GM19023 (cell line): ENCODE measurements around the gene CCN5.
"Not testable (repeated sequence)": the region's sequence is repeated elsewhere in the genome, so short reads cannot be mapped to it uniquely, and the experiment has no call there.

Source experiments
- ATAC-seq: cut with Tn5 transposase; IDR thresholded peaks from one replicate; pipeline ENCODE4 v1.9.1; 2021; ENCODE audit warnings: mild to moderate bottlenecking, moderate library complexity; ENCODE audit not compliant: unreplicated experiment

CCN5 gene

DNA sequence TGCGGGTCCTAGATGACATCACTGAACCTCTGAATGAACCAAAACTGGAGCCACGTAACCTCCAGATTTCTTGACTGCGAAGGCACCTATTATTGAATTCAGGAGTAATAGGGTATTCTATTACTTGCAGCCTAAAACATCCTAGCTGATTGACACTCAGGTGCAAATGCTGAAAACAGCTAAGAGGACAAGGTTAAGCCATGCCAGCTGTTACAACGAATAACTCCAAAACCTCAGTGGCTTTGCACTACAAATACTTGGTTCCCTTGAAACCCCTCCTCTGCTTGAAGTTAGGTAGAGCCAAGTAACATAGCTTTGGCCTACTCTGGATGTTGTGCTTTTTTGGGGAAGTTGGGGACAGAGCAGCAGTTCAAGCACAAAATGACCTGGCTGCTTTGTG is 21.0 kb upstream of the CCN5 start:
- ATAC-seq = no peak

DNA sequence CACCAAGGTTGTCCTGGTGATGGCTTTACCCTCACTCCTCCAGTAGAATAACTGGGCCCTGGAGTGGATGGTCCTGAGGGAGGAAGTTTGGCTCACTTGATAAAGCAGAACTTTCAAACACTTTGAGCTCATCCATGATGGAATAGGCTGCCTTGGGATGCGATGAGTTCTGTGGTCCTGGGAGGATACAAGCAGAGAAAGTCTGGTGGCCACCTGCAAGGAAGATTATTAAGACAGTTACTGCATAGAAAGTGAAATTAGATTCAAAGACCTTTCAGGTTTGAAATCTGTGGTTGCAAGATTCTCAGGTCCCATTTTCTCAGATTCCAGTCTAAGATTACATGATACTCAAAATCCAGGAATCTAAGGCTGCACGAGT is 19.9 kb upstream of the CCN5 start:
- ATAC-seq = no peak

DNA sequence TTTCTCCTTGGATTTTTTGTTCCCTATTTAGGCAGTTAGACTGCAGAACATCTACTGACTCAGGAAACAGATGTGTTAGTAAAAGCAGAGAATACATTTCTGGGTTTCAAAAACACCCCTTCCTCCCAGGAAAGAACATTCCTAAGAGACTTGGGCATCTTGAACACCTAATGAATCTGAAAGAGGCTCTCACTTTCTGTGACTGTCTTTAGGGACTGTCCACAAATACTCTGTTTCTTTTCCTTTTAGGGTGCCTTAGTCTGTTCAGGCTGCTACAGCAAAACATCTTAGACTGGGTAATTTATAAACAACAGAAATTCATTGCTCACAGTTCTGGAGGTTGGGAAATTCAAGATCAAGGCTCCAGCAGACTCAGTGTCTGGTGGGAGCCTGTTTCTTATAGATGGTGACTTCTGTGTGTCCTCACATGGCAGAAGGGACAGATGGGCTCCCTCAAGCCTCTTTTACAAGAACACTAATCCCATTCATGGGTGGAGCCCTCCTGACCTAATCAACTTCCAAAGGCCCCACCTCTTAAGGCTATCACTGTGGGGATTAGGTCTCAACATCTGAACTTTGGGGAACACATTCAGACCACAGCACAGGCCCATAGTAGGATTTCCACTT is 19.4 kb upstream of the CCN5 start:
- no peak for ATAC-seq

- no peak for ATAC-seq
Observed at GRCh38 chr20:44696315-44696714, 18.9 kb upstream of the CCN5 start.

DNA sequence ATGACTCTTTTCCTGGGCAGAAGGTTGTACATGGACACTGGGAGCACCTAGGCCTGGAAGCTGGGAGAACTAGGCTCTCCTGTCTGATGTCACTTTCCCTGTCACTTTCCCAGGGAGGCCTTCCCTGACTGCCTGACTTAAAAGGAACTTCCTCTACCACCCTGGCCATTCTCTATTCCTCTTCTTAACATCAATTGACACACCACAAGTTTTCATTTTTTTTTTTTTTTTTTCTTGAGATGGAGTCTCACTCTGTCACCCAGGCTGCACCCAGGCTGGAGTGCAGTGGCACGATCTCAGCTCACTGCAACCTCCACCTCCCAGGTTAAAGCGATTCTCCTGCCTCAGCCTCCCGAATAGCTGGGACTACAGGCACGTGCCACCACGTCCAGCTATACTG is 18.1 kb upstream of the CCN5 start:
- ATAC-seq = not testable (repeated sequence)

GRCh38 chr20:44698351-44698750 is 16.8 kb upstream of the CCN5 start:
- ATAC-seq = no peak

DNA sequence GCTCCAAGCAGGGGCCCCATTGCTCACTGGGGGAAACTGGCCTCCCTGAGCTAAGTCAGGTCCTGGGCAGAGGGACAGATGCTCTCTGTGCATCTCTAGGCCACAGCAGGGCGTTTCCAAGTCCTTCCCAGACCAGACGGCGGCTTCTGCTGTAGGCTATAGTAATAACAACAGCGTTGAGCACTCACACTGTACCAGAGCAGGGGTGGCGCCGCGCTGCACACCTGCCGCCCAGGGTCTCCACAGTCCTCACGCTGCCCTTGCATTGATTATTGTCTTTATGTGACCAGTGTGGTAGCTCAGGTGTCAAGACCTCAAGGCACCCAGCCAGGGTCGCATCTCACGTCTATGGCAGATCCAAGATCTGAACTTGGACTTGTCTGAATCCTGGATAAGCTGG is 14.9 kb upstream of the CCN5 start:
- no peak for ATAC-seq

DNA sequence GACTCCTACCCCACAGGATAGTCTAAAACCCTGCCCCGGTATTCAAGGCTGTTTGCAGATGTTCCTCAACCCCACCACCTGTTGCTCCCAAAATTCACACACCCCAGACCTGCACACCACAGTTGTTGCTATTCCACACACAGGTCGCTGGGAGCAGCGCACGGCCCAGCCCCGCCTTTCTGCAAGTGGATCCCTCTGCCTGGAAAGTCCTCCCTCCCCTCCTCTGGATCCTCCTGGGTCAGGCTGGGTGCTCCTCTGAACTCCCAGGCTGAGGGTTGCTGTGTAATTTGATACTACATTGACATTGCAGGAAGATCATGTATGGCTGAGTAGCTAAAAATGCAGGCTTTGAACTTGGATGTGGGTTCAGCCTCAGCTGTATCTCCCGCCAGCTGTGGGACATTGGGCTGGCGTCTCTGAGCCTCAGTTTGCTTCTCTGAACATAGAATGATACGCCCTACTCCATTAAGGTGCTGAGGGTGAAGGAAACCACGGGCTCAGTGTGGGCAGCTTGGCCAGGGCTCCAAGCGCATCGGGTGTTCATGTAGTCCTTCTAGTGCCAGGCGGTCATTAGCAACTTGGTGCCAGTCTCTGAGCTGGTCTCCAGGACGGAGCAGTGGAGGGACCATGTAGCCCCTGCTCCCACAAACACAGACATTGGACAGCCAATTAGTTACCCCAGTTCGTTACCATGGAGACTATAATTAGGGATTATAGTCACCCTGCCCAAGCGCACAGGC is 13.9 kb upstream of the CCN5 start:
- no peak for ATAC-seq

DNA sequence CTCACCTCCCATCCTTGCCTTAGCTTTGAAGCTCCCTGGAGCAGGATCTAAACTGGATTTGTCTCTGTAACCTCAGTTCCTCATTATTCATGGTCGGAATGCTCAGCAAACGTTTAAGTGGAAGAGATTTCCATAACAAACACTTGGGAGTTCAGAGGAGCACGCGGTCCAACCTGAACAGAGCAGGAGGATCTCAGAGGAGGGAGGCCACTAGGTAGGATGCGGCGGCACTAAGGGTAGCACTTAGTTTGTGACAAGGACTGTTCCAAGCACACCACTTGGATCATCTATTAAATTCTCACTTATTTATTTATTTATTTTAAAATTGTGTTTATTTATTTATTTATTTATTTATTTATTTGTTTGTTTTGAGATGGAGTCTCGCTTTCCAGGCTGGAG is 13.3 kb upstream of the CCN5 start:
- ATAC-seq = no peak

GRCh38 chr20:44702776-44703175 is 12.4 kb upstream of the CCN5 start:
- ATAC-seq = no peak

DNA sequence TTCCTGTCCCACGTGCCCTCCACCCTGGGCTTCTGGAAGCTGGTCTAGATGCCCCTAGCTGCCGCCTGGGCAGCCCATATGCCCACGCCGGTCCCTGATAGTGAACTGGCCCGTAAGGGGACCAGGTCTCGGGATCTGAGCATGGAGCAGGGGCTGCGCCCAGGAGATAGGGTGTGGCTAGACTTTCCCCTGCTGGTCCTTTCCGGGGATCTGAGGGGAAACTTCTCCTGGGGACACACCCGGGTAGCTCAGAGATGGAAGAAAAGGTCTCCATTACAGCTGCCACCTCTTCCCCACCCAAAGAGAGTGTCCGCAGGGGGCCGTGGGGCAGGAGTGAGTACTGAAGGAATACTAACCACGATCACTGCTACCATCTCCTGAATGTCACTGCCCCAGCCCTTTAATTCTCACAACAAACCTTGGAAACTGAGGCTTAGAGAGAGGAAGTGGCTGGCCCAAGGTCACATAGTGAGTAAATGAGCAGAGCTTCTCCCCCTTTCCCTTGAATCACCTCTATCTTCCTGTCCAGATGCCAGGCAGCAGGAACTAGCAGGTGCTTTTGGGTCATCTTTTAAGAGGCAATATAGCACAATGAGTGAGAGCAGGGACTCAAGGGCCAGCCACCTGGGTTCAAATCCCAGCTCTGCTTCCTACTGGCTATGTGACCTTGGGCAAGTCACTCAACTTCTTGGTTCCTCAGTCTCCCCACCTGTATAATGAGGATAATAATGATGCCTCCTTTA is 11.8 kb upstream of the CCN5 start:
- ATAC-seq = no peak

GRCh38 chr20:44703956-44704488 is 11.1 kb upstream of the CCN5 start:
- ATAC-seq = no peak

DNA sequence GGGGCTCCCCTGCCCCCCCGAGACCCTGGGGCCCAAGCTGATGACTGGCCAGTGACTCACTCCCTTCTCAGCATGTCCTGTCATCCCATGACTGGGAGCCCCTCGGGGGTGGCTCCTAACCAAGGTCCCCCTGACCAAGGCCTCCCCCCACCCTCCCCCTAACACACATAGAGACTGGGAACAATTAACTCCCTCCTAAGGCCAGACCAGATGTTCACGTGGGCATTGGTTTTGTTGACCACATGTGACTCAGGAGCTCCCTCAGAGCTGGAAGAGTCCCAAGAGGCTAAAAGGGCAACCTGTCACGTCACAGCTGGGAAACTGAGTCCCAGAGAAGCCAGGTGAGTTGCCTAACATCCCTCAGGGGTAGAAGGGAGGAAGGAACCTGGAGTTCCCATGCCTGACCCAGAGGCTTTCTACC is 10.6 kb upstream of the CCN5 start:
- ATAC-seq = no peak

DNA sequence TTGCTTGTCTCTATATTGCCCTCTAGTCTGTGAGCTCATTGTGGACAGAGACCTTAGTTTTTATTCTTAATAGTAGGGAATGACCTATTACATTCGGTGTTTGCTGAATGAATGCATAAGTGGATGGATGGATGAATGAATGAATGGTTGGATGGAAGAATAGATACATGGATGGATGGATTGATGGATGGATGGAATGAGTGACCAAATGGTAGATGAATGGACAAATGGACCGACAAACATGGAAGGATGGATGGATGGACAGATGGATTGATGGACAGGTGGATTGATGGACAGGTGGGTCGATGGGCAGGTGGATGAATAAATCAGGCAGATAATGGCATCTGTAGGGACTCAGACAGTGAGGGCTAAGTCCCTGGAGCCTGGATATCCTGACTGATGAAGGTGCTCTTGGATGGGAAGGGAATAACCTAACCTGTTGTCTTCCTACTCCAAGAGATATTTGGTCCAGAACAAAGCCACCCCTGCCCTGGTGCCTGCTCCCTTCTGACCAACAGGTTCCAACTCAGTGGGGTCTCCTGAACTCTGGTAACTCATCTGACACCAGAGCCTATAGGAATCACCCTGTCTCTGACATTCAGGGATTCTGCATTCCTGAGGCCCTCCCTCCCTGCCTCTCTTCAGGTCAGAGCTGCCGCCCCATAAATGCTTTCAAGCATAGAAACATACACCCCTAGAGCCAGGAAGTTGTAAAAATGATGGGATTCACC is 9.6 kb upstream of the CCN5 start:
- no peak for ATAC-seq

- ATAC-seq = no peak
Observed at GRCh38 chr20:44706301-44707017, 8.7 kb upstream of the CCN5 start.

DNA sequence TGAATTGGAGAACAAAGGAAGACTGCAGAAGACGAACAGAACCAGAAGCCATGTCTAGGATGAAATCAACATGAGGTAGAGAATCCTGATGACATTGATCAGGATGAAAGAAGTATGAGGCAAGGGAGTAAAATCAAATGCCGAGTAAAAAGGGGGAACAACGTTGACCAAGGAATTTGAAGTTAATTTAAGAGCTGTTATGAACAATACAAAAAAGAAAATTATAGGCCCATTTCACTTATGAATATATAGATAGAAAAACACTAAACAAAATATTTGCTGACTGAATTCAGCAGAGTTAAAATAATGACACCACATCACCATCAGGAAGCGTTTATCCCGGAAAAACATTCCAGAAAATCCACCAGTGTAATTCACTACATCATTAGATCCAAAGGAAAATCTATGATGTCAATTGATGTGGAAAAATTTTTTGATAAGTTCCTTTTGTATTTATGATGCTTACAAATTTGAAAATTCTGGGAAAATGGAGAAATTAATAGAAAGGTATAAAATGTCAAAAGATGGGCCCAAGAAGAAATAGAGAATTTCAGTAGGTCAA is 8.1 kb upstream of the CCN5 start:
- ATAC-seq = no peak

DNA sequence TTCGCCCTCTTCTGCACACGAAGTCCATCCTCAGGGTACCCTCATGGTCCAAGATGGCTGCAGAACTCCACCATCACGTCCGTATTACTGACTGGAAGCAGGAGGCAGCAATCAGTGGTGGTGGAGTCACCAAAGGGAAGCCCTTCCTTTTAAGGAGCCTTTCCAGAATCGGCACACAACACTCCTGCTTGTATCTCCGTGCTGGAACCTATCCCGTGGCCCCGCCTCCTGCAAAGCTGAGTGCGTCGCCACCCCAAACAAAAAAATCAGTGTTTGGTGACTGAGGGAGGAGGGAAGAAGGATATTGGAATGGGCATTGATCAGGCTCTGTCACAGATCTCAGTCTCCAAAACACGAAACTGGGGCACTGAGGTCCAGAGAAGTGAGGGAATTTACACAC is 5.8 kb upstream of the CCN5 start:
- ATAC-seq = no peak

GRCh38 chr20:44709797-44710196 is 5.4 kb upstream of the CCN5 start:
- ATAC-seq = no peak

- no peak for ATAC-seq
Observed at GRCh38 chr20:44711237-44711636, 3.9 kb upstream of the CCN5 start.

DNA sequence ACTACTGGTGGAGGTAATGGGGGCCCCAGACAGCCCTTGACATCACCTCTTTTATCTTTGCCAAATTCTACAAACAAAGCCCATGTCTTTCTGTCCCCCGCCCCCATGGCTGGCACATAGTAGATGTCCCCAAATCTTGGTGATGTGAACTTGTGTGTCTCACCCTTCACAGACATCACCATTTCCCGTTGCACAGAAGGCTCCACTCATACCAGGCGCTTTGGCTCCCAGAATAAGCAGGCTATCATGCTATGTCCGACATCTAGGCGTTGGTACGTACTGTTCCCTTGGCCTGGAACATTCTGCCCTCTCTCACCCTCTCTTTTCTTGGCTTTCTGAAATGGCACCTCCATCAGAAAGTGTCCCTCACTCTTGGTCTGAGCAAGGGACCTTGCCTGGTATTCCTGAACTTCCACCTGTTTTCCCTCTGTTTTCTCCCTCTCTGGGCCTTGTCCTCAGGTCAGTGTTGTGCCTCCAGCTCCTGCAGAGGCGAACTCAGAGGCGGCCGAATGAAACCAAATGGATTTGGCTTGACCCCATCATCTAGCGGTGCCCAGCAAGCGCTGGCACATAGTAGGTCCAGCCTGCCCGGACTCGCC is 968 bp upstream of the CCN5 start:
- ATAC-seq = no peak
